ENCODE results near the gene ZC3H4. TPM values are rescaled to one million over a fixed set of nuclear protein-coding genes. Genes with fewer than 3 reads are reported as not detected.

Gene ZC3H4
- total RNA-seq, 4 donors from 2014 or later, result 16.4 to 26.2 (median 20.1) TPM

- 71 to 83% methylated on average over 1 of the region's 1 CpG for WGBS, 2 donors
- intact Hi-C loops (cut with DNase I), result no loop called here
- Histone ChIP-seq H3K27me3 (peaks cover 0 to 25% (median 0%) of the 10 kb centered on the region in 4 donors), H3K4me1 (peaks cover 6 to 23% (median 12%) of the 10 kb centered on the region in 3 donors), H3K27ac (no peak overlapping the region), H3K36me3 (no peaks in the 10 kb centered on the region), H3K4me3 (no peak overlapping the region), H3K9me3 (no peaks in the 10 kb centered on the region)
- TF ChIP-seq POLR2A (IDR thresholded peaks at IDR 0.05), result no peak
- TF ChIP-seq CTCF (IDR thresholded peaks at IDR 0.05), result no peak
- no peak for DNase-seq
Measured at GRCh38 chr19:47037766-47038165, 75.8 kb downstream of the ZC3H4 start.

DNA sequence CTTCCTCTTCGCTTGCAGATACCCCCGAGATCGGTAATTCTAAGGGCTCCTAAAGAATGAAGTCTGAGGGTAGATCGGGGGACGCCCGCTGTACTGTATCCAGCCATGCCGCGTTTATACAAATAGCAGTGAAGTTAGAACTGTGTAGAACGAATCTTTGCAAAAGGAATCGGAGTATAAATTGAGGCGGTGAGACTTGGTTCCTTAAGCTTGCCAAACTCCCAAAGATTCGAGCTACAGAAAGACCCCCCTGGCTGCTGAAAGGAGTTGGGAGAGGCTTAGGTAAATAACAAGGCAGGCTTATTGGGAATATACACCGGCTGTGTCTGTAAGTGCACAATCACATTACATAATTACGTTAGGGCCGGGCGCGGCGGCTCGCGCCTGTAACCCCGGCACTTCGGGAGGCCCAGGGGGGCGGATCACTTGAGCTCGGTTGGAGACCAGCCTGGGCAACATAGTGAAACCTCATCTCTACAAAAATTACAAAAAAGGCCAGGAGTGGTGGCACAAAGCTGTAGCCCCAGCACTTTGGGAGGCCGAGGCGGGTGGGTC, 77.4 kb downstream of the ZC3H4 start:
- WGBS, 2 donors, result 1 to 8% methylated on average over 22 to 24 of the region's 26 CpGs
- intact Hi-C loops (cut with DNase I), result no loop called here
- H3K4me3 ChIP-seq, result peak overlapping the region; percentile 36 to 68 (median 50)

DNA sequence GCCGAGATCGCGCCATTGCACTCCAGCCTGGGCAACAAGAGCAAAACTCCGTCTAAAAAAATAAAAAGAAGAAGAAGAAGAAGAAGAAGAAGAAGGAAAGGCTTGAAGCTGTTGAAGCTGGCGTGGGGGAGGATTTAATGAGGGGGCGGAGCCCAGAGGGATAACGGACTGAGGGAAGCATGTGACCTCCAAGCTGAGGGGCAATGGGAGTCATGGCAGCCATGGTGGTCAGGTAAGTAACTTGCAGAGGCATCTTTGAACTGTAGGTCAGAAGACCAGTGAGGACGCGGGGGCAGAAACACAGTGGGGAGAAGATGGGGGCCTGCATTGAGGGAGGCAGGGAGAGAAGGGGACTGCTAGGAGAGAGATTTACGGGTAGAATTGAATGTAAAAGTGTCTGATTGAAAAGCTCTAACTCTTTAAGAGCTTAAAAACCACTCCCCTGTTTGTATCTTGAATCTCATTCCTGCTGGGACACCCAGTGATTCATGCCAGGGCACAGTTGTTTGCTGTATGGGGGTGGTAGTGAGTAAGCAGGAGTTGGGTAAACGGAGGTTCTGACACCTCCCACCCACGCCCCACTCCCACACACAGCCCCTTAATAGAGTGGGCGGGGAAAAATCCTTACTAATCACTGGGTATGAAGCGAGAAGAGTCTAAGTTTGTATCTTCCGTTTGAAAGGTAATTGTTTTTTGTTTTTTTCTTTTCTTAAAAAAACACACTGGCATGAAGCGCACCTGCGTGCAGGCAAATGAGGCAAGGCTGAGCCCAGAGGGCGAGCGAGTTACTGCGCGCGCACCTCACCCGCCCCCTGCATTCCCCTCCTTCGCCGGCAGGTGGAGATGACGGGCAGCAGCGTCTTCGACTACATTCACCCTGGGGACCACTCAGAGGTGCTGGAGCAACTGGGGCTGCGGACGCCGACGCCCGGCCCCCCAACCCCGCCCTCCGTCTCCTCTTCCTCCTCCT, 78.2 kb downstream of the ZC3H4 start:
- 6 to 11% methylated on average over 18 to 26 of the region's 35 CpGs for WGBS, 2 donors
- intact Hi-C loops (cut with DNase I), result no loop called here
- peak; percentile 39 for DNase-seq
- no peaks in the 10 kb centered on the region for H3K9me3 ChIP-seq
- peaks cover 6 to 29% (median 12%) of the 10 kb centered on the region in 3 donors for H3K4me1 ChIP-seq
- peaks cover 0 to 47% (median 0%) of the 10 kb centered on the region in 4 donors for H3K27me3 ChIP-seq
- H3K36me3 ChIP-seq, result no peaks in the 10 kb centered on the region
- peak overlapping the region; percentile 36 to 68 (median 50) for H3K4me3 ChIP-seq
- H3K27ac ChIP-seq, result peak overlapping the region; percentile 78 to 90 (median 82)
- TF ChIP-seq CTCF (IDR thresholded peaks at IDR 0.05) (peak; percentile 97 to 99 (median 99)), POLR2A (IDR thresholded peaks at IDR 0.05) (peak in 2 of 4 donors; percentile 42 to 59)

More for the DNA sequence above, 77.4 kb downstream of the ZC3H4 start:
- peaks cover 0 to 41% (median 0%) of the 10 kb centered on the region in 4 donors for H3K27me3 ChIP-seq
- H3K36me3 ChIP-seq, result no peaks in the 10 kb centered on the region
- TF ChIP-seq POLR2A (IDR thresholded peaks at IDR 0.05) (no peak), CTCF (IDR thresholded peaks at IDR 0.05) (no peak)
- H3K27ac ChIP-seq, result peak overlapping the region; percentile 60 to 90 (median 82)
- H3K9me3 ChIP-seq, result no peaks in the 10 kb centered on the region
- no peak for DNase-seq
- H3K4me1 ChIP-seq, result peaks cover 6 to 29% (median 12%) of the 10 kb centered on the region in 3 donors

GRCh38 chr19:47032171-47032811, 81.3 kb downstream of the ZC3H4 start:
- intact Hi-C loops (cut with DNase I), result loop anchor here (5.0 kb wide), 1 partner anchor 90 kb away; no protein-coding TSS in a partner anchor
- DNase-seq, result no peak
- peak; percentile 36 to 86 (median 69) for TF ChIP-seq CTCF (IDR thresholded peaks at IDR 0.05)
- TF ChIP-seq POLR2A (IDR thresholded peaks at IDR 0.05), result no peak

More at GRCh38 chr19:47032171-47032811, 81.3 kb downstream of the ZC3H4 start:
- Histone ChIP-seq H3K4me1 (peaks cover 6 to 29% (median 12%) of the 10 kb centered on the region in 3 donors), H3K9me3 (no peaks in the 10 kb centered on the region), H3K36me3 (no peaks in the 10 kb centered on the region), H3K4me3 (no peak overlapping the region), H3K27me3 (peaks cover 0 to 76% (median 6%) of the 10 kb centered on the region in 4 donors), H3K27ac (no peak overlapping the region)
- 7 to 33% methylated on average over 6 of the region's 17 CpGs for WGBS, 2 donors
